Trophoblast cell (in vitro differentiated cells and primary cell): ENCODE measurements around the gene SSH2.

Experiments used
- DNase-seq, 2 donors: peaks; one replicate each; pipeline ENCODE4 v3.0.0-alpha.2; 2016
- H2AFZ ChIP-seq: 2 replicates; pipeline ENCODE4 v1.6.1; 2013; ENCODE audit warnings: low read length, moderate library complexity, mild to moderate bottlenecking; ENCODE audit not compliant: insufficient read depth, poor library complexity
- H2AK5ac ChIP-seq: 2 replicates; pipeline ENCODE4 v1.6.1; 2013; ENCODE audit warnings: mild to moderate bottlenecking, low read length
- H2BK120ac ChIP-seq: 2 replicates; pipeline ENCODE4 v1.6.1; 2013; ENCODE audit warnings: low read length, mild to moderate bottlenecking, moderate library complexity; ENCODE audit not compliant: insufficient read depth, poor library complexity
- H2BK12ac ChIP-seq: 2 replicates; pipeline ENCODE4 v1.6.1; 2013; ENCODE audit warnings: mild to moderate bottlenecking, low read length, moderate library complexity
- H2BK5ac ChIP-seq: 2 replicates; pipeline ENCODE4 v1.6.1; 2013; ENCODE audit warnings: low read length, low read depth, moderate library complexity, mild to moderate bottlenecking; ENCODE audit not compliant: poor library complexity
- H3K14ac ChIP-seq: 2 replicates; pipeline ENCODE4 v1.6.1; 2013; ENCODE audit warnings: mild to moderate bottlenecking, low read length
- H3K18ac ChIP-seq: 2 replicates; pipeline ENCODE4 v1.6.1; 2013; ENCODE audit warnings: mild to moderate bottlenecking, low read length
- H3K23ac ChIP-seq: 2 replicates; pipeline ENCODE4 v1.6.1; 2013; ENCODE audit warnings: low read length
- H3K27ac ChIP-seq: 2 replicates; pipeline ENCODE4 v1.5.1; 2013; ENCODE audit warnings: low read depth, mild to moderate bottlenecking, inconsistent platforms, low read length, moderate library complexity
- H3K27me3 ChIP-seq: 2 replicates; pipeline ENCODE4 v1.6.1; 2013; ENCODE audit warnings: inconsistent platforms, mild to moderate bottlenecking, low read length, moderate library complexity; ENCODE audit not compliant: insufficient read depth
- H3K36me3 ChIP-seq, 2 experiments: 1 replicate in 1 of 2; 2 replicates in 1 of 2; pipeline ENCODE4 v1.6.1; 2013; ENCODE audit warnings: low read length in 2 of 2, mild to moderate bottlenecking in 2 of 2, moderate library complexity in 1 of 2; ENCODE audit not compliant: insufficient read depth in 2 of 2, control insufficient read depth in 1 of 2
- H3K4ac ChIP-seq: 2 replicates; pipeline ENCODE4 v1.6.1; 2013; ENCODE audit warnings: low read depth, mild to moderate bottlenecking, low read length, moderate library complexity
- H3K4me1 ChIP-seq, 2 experiments: 1 replicate in 1 of 2; 2 replicates in 1 of 2; pipeline ENCODE4 v1.6.1; 2013; ENCODE audit warnings: low read length in 2 of 2, mild to moderate bottlenecking in 2 of 2, moderate library complexity in 1 of 2; ENCODE audit not compliant: insufficient read depth in 2 of 2, control insufficient read depth in 1 of 2
- H3K4me2 ChIP-seq: 2 replicates; pipeline ENCODE4 v1.6.1; 2013; ENCODE audit warnings: inconsistent platforms, mild to moderate bottlenecking, low read length, moderate library complexity
- H3K4me3 ChIP-seq: 2 replicates; pipeline ENCODE4 v1.5.1; 2013; ENCODE audit warnings: mild to moderate bottlenecking, low read depth, low read length, inconsistent platforms
- H3K79me1 ChIP-seq: one replicate; pipeline ENCODE4 v1.6.1; 2013; ENCODE audit warnings: low read length
- H3K79me2 ChIP-seq: 2 replicates; pipeline ENCODE4 v1.6.1; 2013; ENCODE audit warnings: low read length, mild to moderate bottlenecking; ENCODE audit not compliant: control insufficient read depth, insufficient read depth, poor library complexity
- H3K9ac ChIP-seq: 2 replicates; pipeline ENCODE4 v1.6.1; 2013; ENCODE audit warnings: mild to moderate bottlenecking, low read length
- H3K9me3 ChIP-seq: 2 replicates; pipeline ENCODE4 v1.6.1; 2013; ENCODE audit warnings: low read depth, mild to moderate bottlenecking, control low read depth, inconsistent platforms, low read length; ENCODE audit not compliant: insufficient read depth
- H4K12ac ChIP-seq: 2 replicates; pipeline ENCODE4 v1.6.1; 2013; ENCODE audit warnings: low read depth, mild to moderate bottlenecking, low read length, moderate library complexity
- H4K8ac ChIP-seq: 2 replicates; pipeline ENCODE4 v1.6.1; 2013; ENCODE audit warnings: low read depth, mild to moderate bottlenecking, low read length, moderate library complexity
- H4K91ac ChIP-seq: one replicate; pipeline ENCODE4 v1.6.1; 2013; ENCODE audit warnings: low read depth, mild to moderate bottlenecking, low read length, moderate library complexity
- WGBS: extraction: QIAGEN DNeasy Blood & Tissue Kit; methylation state at CpG from one replicate; pipeline ENCODE4 v1.1.7; 2013; ENCODE audit warnings: missing lambda C conversion rate; ENCODE audit not compliant: insufficient read length, insufficient coverage; ENCODE audit errors: extremely low coverage; 5-methylcytosine and 5-hydroxymethylcytosine counted together

The SSH2 gene

GRCh38 chr17:29610395-29610794 is 319.6 kb downstream of the SSH2 start:
- DNase-seq: no peak
- Histone ChIP-seq H3K79me2 (no peaks in the 10 kb centered on the region), H3K27ac (no peak overlapping the region), H4K12ac (no peak overlapping the region), H3K79me1 (peaks cover 1% of the 10 kb centered on the region), H3K4me1 (peaks cover 0 to 10% of the 10 kb centered on the region in 2 experiments), H3K4me3 (no peak overlapping the region), H4K91ac (no peak overlapping the region), H2BK12ac (no peak overlapping the region), H3K27me3 (no peaks in the 10 kb centered on the region), H3K4me2 (no peak overlapping the region), H3K36me3 (no peaks in the 10 kb centered on the region), H2AK5ac (no peak overlapping the region), H3K9me3 (peaks cover 11% of the 10 kb centered on the region), H2BK5ac (no peak overlapping the region), H3K18ac (no peak overlapping the region), H3K4ac (no peak overlapping the region), H2BK120ac (no peak overlapping the region), H3K14ac (no peak overlapping the region), H4K8ac (no peak overlapping the region), H2AFZ (no peak overlapping the region), H3K9ac (no peak overlapping the region), H3K23ac (no peak overlapping the region)
- WGBS: no CpG with 5 or more reads among the region's 3 CpGs

GRCh38 chr17:29608986-29609385 is 321.0 kb downstream of the SSH2 start:
- Histone ChIP-seq H4K8ac (no peak overlapping the region), H3K9me3 (peaks cover 11% of the 10 kb centered on the region), H3K27ac (no peak overlapping the region), H2BK5ac (no peak overlapping the region), H2AFZ (no peak overlapping the region), H4K91ac (no peak overlapping the region), H2BK12ac (no peak overlapping the region), H3K4me2 (no peak overlapping the region), H3K23ac (no peak overlapping the region), H3K14ac (no peak overlapping the region), H3K36me3 (no peaks in the 10 kb centered on the region), H3K79me2 (no peaks in the 10 kb centered on the region), H2BK120ac (no peak overlapping the region), H2AK5ac (no peak overlapping the region), H3K18ac (no peak overlapping the region), H3K4ac (no peak overlapping the region), H3K4me1 (peaks cover 0 to 8% of the 10 kb centered on the region in 2 experiments), H3K4me3 (no peak overlapping the region), H3K27me3 (no peaks in the 10 kb centered on the region), H3K9ac (no peak overlapping the region), H4K12ac (no peak overlapping the region), H3K79me1 (peaks cover 1% of the 10 kb centered on the region)
- WGBS: no CpG with 5 or more reads among the region's 15 CpGs
- DNase-seq: no peak

GRCh38 chr17:29607557-29608195 is 322.4 kb downstream of the SSH2 start:
- Histone ChIP-seq H2AK5ac (no peak overlapping the region), H3K14ac (no peak overlapping the region), H3K79me2 (no peaks in the 10 kb centered on the region), H3K27me3 (no peaks in the 10 kb centered on the region), H3K4me3 (no peak overlapping the region), H2BK120ac (no peak overlapping the region), H3K23ac (no peak overlapping the region), H3K4me2 (no peak overlapping the region), H2BK12ac (no peak overlapping the region), H3K27ac (no peak overlapping the region), H4K8ac (no peak overlapping the region), H4K91ac (no peak overlapping the region), H3K18ac (no peak overlapping the region), H3K9ac (no peak overlapping the region), H3K4ac (no peak overlapping the region), H2BK5ac (no peak overlapping the region), H4K12ac (no peak overlapping the region), H3K36me3 (no peaks in the 10 kb centered on the region), H3K9me3 (peaks cover 7% of the 10 kb centered on the region), H3K79me1 (no peaks in the 10 kb centered on the region), H3K4me1 (no peaks in the 10 kb centered on the region), H2AFZ (no peak overlapping the region)
- no peak for DNase-seq
- WGBS: no CpG with 5 or more reads among the region's 29 CpGs

DNA sequence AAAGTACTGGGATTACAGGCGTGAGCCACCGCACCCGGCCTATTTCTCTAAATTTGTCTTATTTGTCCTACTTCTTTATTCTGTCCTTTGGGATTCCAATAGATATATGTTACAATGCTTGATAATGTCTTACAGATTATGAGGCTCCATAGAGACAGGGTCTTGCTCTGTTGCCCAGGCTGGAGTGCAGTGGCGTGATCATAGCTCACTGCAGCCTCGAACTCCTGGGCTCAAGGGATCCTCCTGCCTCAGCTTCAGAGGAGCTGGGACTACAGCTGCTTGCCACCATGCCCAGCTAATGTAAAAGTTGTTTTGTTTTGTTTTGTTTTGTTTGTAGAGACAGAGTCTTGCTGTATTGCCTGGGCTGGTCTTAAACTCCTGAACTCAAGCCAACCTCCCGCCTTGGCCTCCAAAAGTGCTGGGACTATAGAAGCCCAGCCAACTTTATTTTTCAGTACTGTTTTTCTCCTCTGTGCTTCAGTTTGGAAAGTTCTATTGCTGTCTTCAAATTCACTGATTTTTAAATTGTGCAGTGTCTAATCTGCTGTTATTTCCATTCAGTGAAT is 326.8 kb downstream of the SSH2 start:
- H3K4me3 ChIP-seq: no peak overlapping the region
- H2AFZ ChIP-seq: no peak overlapping the region
- H3K4ac ChIP-seq: no peak overlapping the region
- H4K91ac ChIP-seq: no peak overlapping the region
- no peak overlapping the region for H3K4me2 ChIP-seq
- no peak overlapping the region for H2BK5ac ChIP-seq
- no peak overlapping the region for H2AK5ac ChIP-seq
- no peak overlapping the region for H2BK12ac ChIP-seq
- no peaks in the 10 kb centered on the region for H3K4me1 ChIP-seq
- H2BK120ac ChIP-seq: no peak overlapping the region
- no peak overlapping the region for H3K27ac ChIP-seq
- H3K36me3 ChIP-seq: no peaks in the 10 kb centered on the region
- H3K9me3 ChIP-seq: no peaks in the 10 kb centered on the region
- no CpG with 5 or more reads among the region's 6 CpGs for WGBS
- H4K8ac ChIP-seq: no peak overlapping the region
- H3K79me1 ChIP-seq: no peaks in the 10 kb centered on the region
- no peaks in the 10 kb centered on the region for H3K27me3 ChIP-seq
- H3K23ac ChIP-seq: no peak overlapping the region
- H3K14ac ChIP-seq: no peak overlapping the region
- H3K9ac ChIP-seq: no peak overlapping the region
- no peak for DNase-seq
- H3K18ac ChIP-seq: no peak overlapping the region
- no peaks in the 10 kb centered on the region for H3K79me2 ChIP-seq
- H4K12ac ChIP-seq: no peak overlapping the region
